IPS-18a (cell line): ENCODE results near the gene GPRC5C.

Experiments
- H3K27ac ChIP-seq: one replicate; pipeline ENCODE4 v1.5.1; 2013; ENCODE audit warnings: low read length
- H3K27me3 ChIP-seq: one replicate; pipeline ENCODE4 v1.6.1; 2013; ENCODE audit warnings: mild to moderate bottlenecking, low read length; ENCODE audit not compliant: control insufficient read depth, insufficient read depth
- H3K36me3 ChIP-seq: one replicate; pipeline ENCODE4 v1.6.1; 2013; ENCODE audit warnings: low read depth, low read length; ENCODE audit not compliant: control insufficient read depth
- H3K4me1 ChIP-seq: one replicate; pipeline ENCODE4 v1.6.1; 2013; ENCODE audit warnings: low read depth, low read length; ENCODE audit not compliant: control insufficient read depth
- H3K4me3 ChIP-seq: one replicate; pipeline ENCODE4 v1.5.1; 2013; ENCODE audit warnings: low read length
- H3K9ac ChIP-seq: one replicate; pipeline ENCODE4 v1.6.1; 2013; ENCODE audit warnings: mild to moderate bottlenecking, low read length, moderate library complexity
- H3K9me3 ChIP-seq: one replicate; pipeline ENCODE4 v1.6.1; 2013; ENCODE audit warnings: low read depth, low read length; ENCODE audit not compliant: control insufficient read depth

Gene GPRC5C, protein sequence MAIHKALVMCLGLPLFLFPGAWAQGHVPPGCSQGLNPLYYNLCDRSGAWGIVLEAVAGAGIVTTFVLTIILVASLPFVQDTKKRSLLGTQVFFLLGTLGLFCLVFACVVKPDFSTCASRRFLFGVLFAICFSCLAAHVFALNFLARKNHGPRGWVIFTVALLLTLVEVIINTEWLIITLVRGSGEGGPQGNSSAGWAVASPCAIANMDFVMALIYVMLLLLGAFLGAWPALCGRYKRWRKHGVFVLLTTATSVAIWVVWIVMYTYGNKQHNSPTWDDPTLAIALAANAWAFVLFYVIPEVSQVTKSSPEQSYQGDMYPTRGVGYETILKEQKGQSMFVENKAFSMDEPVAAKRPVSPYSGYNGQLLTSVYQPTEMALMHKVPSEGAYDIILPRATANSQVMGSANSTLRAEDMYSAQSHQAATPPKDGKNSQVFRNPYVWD

DNA sequence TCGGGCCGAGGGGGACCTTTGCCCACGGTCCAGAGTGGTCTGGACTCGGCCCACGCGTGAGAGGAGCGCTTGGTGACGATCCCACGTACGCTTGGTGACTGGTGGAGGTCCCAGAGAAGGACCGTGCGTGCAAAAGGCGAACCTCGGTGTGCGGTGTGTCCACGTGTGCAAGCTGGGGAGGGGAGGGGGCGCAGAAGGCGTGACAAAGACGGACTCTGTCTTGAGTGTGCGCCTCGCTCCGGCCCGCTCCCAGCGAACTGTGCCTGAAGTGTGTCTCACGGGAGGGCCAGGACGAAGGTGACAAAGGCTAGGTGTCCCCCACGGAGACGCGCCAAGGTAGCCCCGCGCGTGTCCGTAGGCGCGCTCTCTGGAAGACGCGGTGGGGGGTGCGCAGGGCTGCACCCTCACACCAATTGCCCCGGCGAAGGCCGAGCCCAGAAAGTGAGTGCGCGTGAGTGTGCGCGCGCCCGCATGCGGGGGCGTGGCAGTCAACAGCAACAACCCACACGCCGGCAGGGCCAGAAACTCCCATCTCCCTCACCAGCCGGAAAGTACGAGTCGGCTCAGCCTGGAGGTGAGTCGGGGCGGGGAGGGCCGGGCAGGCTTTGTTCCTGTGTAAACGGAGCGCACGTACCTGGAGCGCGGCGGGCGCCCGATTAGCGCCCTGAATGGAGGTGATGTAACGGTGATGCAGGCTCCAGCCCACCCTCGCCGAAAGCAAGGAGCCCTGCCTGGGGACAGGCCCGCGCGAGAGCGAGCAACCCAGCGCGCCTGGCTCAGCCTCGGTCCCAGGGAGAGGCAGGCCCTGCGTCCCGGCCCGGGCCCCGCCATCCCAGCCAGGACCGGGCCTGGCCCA lies at the start of gene GPRC5C:
Gene GPRC5C (plus strand): TSS at position 521 of the 856 bp plus-strand sequence. CDS start 7,689 bp downstream, outside the sequence.
- Histone ChIP-seq H3K27ac (no peak within 1 kb of the TSS), H3K4me3 (peak within 1 kb of the TSS; percentile 84), H3K4me1 (peaks cover 28% of the 10 kb centered on the region), H3K9me3 (no peaks in the 10 kb centered on the region), H3K27me3 (peaks cover 36% of the 10 kb centered on the region), H3K36me3 (no peaks in the 10 kb centered on the region), H3K9ac (peak within 1 kb of the TSS; percentile 63)

DNA sequence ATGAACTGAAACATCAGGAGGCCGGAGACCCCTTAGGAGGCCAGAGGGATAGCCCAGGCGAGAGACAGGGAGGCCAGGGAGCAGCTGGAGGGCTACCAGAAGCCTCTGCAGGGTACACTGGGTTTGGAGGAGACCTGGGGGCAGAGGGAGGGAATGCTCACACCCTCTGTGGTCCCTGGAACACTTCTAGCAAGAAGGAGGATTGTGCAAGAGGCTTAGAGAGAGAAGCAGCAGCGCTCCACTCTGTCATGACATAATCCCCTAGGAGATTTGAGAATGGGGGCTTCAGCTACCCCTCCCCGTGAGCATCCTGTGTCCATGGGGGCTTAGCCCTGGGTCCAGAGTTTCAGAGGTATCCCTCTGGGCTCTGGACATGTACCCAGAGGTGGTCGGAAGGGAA lies 48.7 kb upstream of the GPRC5C start:
- Histone ChIP-seq H3K9ac (no peak overlapping the region), H3K4me3 (no peak overlapping the region), H3K27me3 (no peaks in the 10 kb centered on the region), H3K27ac (no peak overlapping the region), H3K4me1 (peaks cover 25% of the 10 kb centered on the region), H3K36me3 (no peaks in the 10 kb centered on the region), H3K9me3 (no peaks in the 10 kb centered on the region)

DNA sequence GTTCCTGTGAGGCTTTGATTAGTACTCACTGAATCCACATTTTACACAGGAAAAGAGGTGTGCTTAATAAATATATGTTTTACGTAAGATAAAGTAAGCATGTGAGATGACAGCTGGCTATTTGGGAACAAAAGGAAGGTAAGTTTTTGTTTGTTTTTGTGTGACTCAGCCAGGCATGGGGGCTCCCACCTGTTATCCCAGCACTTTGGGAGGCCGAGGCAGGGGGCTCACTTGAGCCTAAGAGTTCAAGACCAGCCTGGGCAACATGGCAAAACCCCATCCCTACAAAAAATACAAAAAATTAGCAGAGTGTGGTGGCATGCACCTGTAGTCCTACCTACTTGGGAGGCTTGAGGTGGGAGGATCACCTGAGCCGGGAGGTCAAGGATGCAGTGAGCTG lies 46.7 kb upstream of the GPRC5C start:
- Histone ChIP-seq H3K9me3 (no peaks in the 10 kb centered on the region), H3K4me1 (peaks cover 18% of the 10 kb centered on the region), H3K36me3 (no peaks in the 10 kb centered on the region), H3K4me3 (no peak overlapping the region), H3K9ac (no peak overlapping the region), H3K27me3 (no peaks in the 10 kb centered on the region), H3K27ac (no peak overlapping the region)

DNA sequence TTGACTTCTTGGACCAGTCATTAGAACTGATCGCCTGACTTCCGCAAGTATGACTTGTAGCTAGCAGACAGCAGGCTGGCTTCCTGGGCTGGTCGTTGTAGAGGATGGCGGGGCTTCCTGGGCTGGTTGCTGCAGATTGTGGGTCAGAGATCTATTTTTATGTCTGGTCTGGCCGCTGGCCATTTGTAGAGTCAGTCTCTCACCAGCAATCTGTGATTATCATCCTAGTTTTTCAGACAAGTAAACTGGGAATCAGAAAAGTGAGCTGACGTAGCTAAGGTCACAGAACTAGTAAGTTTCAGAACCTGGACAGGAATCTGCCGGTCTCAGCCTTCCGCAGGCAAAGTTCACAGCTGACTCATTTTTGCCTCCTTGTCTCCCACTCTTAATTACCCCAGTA lies 45.5 kb upstream of the GPRC5C start:
- Histone ChIP-seq H3K4me3 (no peak overlapping the region), H3K27ac (no peak overlapping the region), H3K9ac (no peak overlapping the region), H3K27me3 (no peaks in the 10 kb centered on the region), H3K4me1 (peaks cover 14% of the 10 kb centered on the region), H3K36me3 (no peaks in the 10 kb centered on the region), H3K9me3 (no peaks in the 10 kb centered on the region)

DNA sequence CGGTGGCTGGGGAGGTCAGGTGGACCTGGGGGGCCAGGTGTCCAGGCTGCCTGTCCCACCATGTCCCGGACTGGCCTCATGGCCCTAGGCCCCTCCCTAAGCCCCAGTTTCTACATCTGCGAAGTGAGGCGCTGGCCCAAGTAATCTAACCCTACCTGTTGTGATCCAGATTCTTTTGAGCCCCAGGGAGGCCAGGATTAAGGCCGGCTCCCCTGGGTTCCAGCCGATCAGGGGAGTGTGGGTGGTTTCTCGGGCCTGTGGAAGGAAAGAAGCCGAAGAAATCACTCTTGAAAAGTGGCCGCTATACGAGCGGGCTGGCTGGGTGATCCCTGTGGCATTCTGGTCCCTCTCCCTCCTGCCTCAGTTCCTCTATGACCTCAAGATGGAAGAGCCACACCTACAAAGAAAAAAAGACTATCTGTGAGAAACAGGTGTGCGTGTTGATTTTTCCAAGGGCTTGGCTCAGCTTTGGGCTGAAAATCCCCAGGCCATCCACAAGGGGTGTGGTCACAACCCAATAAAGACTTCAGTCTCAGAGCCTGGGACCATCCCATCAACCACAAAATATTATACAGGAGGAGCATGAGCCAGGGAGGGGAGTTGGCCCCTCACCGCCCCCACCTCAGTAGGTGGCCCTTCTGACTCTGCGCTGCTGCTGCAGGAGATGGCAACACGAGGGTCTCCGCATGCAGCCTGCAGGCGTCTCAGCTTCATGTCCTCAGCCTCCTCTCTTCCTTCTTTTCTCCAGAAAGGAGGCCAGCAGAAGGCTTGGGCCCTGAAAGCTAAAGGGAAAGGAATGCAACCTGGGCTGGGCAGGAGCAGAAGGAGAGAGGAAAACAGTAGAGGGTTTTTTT lies 44.3 kb upstream of the GPRC5C start:
- Histone ChIP-seq H3K27ac (no peak overlapping the region), H3K9me3 (no peaks in the 10 kb centered on the region), H3K27me3 (no peaks in the 10 kb centered on the region), H3K9ac (no peak overlapping the region), H3K36me3 (no peaks in the 10 kb centered on the region), H3K4me1 (peaks cover 14% of the 10 kb centered on the region), H3K4me3 (peak overlapping the region; percentile 11)

DNA sequence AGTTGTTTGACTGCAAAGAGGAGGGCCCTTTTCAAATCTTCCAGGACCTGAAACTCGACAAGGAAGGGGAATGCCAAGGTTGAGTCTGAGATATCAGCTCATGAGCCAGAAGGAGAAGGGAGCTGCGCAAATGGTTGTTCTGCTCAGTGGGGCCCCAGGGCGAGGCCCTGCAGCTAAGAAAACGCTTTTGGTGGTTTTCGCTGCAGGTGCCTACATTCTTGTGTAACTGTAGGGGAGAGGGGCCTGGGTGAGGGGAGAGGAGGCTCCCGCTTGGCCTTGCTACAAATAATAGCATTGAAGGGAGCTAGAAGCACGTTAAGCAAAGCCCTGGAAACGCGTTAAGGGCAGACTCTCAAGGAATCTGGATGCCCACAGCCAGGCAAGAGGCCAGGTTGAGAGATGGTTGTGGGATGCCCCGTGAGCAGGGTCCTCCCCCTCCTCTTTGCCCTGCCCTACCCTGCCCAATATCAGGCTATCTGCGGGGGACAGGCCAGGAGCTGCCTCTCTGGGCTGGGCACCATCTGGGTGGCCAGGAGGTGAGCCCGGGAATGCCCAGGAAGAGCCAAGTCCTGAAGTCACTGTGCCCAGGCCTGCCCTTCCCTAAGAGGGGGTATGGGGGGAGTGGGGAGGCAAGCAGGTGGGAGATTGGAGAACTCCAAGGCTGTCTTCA lies 42.7 kb upstream of the GPRC5C start:
- Histone ChIP-seq H3K9ac (no peak overlapping the region), H3K4me1 (peaks cover 14% of the 10 kb centered on the region), H3K4me3 (no peak overlapping the region), H3K27ac (no peak overlapping the region), H3K36me3 (no peaks in the 10 kb centered on the region), H3K27me3 (no peaks in the 10 kb centered on the region), H3K9me3 (no peaks in the 10 kb centered on the region)

DNA sequence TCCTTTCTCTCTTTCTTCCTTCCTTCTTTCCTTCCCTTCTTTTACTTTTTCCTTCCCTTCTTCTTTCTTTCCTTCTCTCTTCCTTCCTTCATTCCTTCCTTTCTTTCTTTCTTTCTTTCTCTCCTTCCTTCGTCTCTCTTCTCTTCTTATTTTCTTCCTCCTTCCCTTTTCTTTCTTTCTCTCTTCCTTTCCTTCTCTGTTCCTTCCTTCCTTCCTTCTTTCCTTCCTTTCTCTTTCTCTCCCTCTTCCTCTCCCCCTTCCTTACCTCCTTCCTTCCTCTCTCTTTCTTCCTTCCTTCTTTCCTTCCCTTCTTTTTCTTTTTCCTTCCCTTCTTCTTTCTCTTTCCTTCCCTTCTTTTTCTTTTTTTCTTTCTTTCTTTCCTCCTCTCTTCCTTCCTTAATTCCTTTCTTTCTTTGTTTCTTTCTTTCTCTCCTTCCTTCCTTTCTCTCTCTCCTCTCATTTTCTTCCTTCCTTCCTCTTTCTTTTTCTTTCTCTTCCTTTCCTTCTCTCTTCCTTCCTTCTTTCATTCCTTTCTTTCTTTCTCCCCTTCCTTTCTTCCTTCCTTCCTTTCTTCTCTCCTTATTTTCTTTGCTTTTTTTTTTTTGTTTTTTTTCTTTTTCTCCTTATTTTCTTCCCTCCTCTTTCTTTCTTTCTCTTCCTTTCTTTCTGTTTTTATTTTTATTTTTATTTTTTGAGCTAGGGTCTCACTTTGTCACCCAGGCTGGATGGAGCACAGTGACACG lies 41.8 kb upstream of the GPRC5C start:
- Histone ChIP-seq H3K27me3 (no peaks in the 10 kb centered on the region), H3K36me3 (no peaks in the 10 kb centered on the region)

DNA sequence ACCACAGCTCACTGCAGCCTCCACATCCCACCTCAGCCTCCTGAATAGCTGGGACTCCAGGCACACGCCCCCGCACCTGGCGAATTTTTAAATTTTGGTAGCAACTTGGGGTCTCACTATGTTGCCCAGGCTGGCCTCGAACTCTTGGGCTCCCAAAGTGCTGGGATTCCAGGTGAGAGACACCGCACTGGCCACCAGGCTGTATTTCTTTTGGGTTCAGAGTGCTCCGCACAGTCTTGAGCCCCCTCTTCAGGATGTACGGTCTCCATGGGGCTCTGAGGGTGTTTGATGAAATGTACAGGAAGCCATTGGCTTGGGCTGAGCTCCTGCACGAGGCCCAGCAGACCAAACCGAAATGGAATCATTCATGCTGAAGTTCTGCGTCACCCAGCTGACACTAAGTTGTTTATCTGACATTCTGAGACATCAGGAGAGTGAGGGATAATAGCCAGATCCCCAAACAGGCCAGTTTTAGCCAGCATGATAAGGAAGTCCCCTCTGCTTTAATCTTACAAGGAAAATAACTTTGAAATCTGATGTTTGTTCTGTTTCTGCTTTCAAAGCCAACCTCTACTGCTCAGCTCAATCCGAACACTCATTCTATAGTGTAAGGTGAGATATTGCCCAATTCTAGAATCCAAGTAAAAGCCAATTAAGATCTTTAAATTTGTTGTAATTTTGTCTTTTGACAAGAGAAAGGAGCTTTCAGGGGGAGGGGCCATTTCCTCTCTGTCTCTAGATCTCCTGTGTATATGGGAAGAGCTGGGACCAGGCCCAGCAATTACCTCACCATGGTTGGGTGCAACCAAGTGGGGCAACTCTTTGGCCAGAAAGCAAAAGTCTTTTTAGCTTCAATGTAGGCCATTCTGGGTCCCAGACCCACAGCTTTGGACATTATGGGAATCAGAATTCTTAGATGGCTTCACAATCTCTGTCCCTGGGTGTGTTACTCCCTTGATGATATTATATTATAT lies 40.9 kb upstream of the GPRC5C start:
- Histone ChIP-seq H3K27me3 (no peaks in the 10 kb centered on the region), H3K4me3 (no peak overlapping the region), H3K27ac (no peak overlapping the region), H3K9me3 (no peaks in the 10 kb centered on the region), H3K9ac (no peak overlapping the region), H3K36me3 (no peaks in the 10 kb centered on the region), H3K4me1 (peaks cover 14% of the 10 kb centered on the region)

More for the DNA sequence above, 41.8 kb upstream of the GPRC5C start:
- Histone ChIP-seq H3K27ac (no peak overlapping the region), H3K4me1 (peaks cover 14% of the 10 kb centered on the region), H3K9ac (no peak overlapping the region), H3K9me3 (no peaks in the 10 kb centered on the region), H3K4me3 (no peak overlapping the region)

DNA sequence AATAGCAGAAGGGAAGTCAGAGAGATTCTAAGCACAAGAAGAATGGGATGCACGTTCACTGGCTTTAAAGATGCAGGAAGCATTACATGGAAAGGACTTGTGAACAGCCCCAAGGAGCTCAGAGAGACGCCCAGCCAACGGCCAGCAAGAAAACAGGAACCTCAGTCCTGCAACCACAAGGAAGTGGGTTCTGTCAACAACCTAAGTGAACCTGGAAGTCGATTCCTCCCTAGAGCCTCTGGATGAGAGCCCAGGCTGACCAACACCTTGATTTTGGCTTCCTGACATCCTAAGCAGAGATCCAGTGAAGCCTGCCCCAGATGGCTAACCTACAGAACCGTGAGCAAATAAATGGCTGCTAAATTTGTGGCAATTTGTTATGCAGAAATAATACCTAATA lies 40.1 kb upstream of the GPRC5C start:
- Histone ChIP-seq H3K9ac (no peak overlapping the region), H3K4me1 (peaks cover 12% of the 10 kb centered on the region), H3K9me3 (no peaks in the 10 kb centered on the region), H3K27ac (no peak overlapping the region), H3K27me3 (no peaks in the 10 kb centered on the region), H3K4me3 (no peak overlapping the region), H3K36me3 (no peaks in the 10 kb centered on the region)
